ENCODE results near the gene KLHL18.

DNA sequence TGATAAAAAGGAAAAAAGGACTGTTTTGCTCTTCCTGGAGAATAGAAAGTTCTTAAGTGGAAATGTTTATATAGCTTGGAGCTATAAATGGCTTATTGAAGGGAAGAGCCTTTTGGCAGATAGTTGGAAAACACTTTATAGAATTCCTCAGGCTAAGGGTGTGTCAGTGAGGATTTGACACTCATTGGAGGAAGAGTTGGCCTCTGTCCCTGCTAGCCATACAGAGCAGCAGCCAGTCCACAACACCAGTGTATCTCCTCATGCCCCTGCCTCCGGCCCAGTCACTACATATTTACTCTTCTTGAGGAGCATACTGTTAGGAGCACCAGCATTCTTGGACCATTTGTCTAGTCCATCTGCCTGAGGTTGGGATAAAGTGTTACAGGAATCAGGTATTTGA, 36.2 kb downstream of the KLHL18 start:
- TF ChIP-seq, protein P1, sequence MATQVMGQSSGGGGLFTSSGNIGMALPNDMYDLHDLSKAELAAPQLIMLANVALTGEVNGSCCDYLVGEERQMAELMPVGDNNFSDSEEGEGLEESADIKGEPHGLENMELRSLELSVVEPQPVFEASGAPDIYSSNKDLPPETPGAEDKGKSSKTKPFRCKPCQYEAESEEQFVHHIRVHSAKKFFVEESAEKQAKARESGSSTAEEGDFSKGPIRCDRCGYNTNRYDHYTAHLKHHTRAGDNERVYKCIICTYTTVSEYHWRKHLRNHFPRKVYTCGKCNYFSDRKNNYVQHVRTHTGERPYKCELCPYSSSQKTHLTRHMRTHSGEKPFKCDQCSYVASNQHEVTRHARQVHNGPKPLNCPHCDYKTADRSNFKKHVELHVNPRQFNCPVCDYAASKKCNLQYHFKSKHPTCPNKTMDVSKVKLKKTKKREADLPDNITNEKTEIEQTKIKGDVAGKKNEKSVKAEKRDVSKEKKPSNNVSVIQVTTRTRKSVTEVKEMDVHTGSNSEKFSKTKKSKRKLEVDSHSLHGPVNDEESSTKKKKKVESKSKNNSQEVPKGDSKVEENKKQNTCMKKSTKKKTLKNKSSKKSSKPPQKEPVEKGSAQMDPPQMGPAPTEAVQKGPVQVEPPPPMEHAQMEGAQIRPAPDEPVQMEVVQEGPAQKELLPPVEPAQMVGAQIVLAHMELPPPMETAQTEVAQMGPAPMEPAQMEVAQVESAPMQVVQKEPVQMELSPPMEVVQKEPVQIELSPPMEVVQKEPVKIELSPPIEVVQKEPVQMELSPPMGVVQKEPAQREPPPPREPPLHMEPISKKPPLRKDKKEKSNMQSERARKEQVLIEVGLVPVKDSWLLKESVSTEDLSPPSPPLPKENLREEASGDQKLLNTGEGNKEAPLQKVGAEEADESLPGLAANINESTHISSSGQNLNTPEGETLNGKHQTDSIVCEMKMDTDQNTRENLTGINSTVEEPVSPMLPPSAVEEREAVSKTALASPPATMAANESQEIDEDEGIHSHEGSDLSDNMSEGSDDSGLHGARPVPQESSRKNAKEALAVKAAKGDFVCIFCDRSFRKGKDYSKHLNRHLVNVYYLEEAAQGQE (IDR thresholded peaks at IDR 0.05; ENCODE audit: insufficient read depth in 1 of 2, low read depth in 2 of 2, low read length in 2 of 2), result no peak
- TF ChIP-seq TAF1 (IDR thresholded peaks at IDR 0.05; ENCODE audit: borderline replicate concordance, insufficient read depth, low read length), result no peak
- no peak for TF ChIP-seq POLR2AphosphoS5 (IDR thresholded peaks at IDR 0.05; ENCODE audit: low read depth, low read length)
- TF ChIP-seq SIN3A (IDR thresholded peaks at IDR 0.05; ENCODE audit: borderline replicate concordance, insufficient read depth, low read length), result no peak

All from PFSK-1 (cell line).